Panc1 (cell line): Measurements from ENCODE around the gene IFITM1.

Source experiments
- TCF7L2 ChIP-seq: IDR thresholded peaks from 2 replicates; pipeline ENCODE4 v1.6.1; 2011; ENCODE audit warnings: mild to moderate bottlenecking, low read depth, low read length, inconsistent platforms
- TF ChIP-seq, protein P1 (sequence below): fragments of 450-650 bp; IDR thresholded peaks from 2 replicates; pipeline ENCODE4 v1.5.1; 2017; ENCODE audit warnings: mild to moderate bottlenecking

- TF ChIP-seq, protein P1, sequence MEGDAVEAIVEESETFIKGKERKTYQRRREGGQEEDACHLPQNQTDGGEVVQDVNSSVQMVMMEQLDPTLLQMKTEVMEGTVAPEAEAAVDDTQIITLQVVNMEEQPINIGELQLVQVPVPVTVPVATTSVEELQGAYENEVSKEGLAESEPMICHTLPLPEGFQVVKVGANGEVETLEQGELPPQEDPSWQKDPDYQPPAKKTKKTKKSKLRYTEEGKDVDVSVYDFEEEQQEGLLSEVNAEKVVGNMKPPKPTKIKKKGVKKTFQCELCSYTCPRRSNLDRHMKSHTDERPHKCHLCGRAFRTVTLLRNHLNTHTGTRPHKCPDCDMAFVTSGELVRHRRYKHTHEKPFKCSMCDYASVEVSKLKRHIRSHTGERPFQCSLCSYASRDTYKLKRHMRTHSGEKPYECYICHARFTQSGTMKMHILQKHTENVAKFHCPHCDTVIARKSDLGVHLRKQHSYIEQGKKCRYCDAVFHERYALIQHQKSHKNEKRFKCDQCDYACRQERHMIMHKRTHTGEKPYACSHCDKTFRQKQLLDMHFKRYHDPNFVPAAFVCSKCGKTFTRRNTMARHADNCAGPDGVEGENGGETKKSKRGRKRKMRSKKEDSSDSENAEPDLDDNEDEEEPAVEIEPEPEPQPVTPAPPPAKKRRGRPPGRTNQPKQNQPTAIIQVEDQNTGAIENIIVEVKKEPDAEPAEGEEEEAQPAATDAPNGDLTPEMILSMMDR, result no peak
- TF ChIP-seq TCF7L2, result no peak
Measured at GRCh38 chr11:316891-317301, 3.1 kb downstream of the IFITM1 start.
